GM21526 (cell line): ENCODE data around the gene FCAR.
"Not testable (repeated sequence)": the region's sequence is repeated elsewhere in the genome, so short reads cannot be mapped to it uniquely, and the experiment has no call there.

Experiments
- ATAC-seq: cut with Tn5 transposase; IDR thresholded peaks from one replicate; pipeline ENCODE4 v1.9.1; 2021; ENCODE audit warnings: moderate library complexity; ENCODE audit not compliant: unreplicated experiment, low FRiP score

The FCAR gene

GRCh38 chr19:54893406-54893805 is 19.4 kb downstream of the FCAR start:
- no peak for ATAC-seq

DNA sequence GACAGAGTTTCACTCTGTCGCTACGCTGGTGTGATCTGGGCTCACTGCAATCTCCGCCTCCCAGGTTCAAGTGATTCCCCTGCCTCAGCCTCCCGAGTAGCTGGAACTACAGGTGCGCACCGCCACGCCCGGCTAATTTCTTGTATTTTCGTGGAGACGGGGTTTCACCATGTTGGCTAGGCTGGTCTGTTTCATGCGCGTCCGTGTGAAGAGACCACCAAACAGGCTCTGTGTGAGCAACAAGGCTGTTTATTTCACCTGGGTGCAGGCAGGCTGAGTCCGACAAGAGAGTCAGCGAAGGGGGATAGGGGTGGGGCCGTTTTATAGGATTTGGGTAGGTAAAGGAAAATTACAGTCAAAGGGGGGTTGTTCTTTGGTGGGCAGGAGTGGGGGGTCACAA is 20.1 kb downstream of the FCAR start:
- not testable (repeated sequence) for ATAC-seq

- ATAC-seq, result no peak
Observed at GRCh38 chr19:54896036-54896435, 22.0 kb downstream of the FCAR start.

DNA sequence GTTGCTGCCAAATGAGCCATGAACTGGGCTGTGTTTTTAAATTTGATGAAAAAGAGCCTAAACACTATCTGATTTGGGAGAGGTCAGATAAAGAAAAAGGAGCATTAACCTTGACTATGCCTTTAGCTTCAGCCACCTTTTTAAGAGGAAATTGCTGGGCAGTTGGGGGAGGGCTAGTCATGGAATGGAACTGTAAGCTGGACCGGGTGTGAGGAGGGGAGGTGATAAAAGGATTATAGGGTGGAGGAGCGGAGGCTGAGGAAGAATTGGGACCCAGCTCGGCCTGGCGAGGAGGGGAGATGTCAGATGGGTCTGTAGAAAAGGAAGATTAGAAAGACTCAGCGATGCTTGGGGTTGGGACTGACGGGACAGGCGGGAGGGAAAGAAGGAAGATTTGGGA is 24.6 kb downstream of the FCAR start:
- not testable (repeated sequence) for ATAC-seq

GRCh38 chr19:54899646-54900045 is 25.6 kb downstream of the FCAR start:
- ATAC-seq, result not testable (repeated sequence)

DNA sequence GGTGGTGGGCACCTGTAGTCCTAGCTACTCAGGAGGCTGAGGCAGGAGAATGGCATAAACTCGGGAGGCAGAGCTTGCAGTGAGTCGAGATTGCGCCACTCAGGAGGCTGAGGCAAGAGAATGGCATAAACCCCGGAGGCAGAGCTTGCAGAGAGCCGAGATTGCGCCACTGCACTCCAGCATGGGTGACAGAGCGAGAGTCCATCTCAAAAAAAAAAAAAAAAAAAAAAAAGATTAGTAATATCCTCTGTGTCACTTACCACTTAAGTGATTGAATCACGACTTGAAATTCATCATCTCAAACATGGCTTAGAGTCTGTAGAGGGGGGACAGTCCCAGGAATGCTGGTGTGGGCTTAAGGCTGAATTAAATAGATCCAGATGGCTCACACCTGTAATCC is 27.1 kb downstream of the FCAR start:
- ATAC-seq, result not testable (repeated sequence)

DNA sequence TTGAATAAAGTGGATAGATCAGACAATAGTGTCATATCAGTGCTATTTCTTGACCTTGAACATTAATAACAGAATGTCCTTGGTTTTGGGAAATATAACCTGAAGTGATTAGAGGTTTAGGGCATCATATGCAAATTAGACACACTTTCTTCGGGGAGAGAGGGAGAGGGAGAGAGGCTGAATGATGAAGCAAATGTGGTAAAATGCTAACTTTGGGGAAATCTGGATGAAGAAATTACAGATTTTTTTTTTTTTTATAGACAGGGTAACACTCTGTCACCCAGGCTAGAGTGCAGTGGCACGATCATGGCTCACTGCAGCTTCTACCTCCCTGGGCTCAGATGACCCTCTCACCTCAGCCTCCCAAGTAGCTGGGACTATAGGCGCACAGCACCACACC is 28.0 kb downstream of the FCAR start:
- no peak for ATAC-seq

DNA sequence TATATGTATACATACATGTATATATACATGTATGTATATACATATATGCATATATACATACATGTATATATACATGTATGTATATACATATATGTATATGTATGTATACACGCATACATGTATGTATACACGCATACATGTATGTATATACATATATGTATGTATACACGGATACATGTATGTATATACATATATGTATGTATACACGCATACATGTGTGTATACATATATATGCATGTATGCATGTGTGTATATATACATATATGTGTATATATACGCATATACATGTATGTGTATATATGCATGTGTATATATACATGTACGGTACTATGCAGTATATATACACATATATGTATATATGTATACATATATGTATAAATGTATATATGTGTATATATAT is 29.3 kb downstream of the FCAR start:
- no peak for ATAC-seq

- ATAC-seq, result not testable (repeated sequence)
Observed at GRCh38 chr19:54904261-54904660, 30.2 kb downstream of the FCAR start.

DNA sequence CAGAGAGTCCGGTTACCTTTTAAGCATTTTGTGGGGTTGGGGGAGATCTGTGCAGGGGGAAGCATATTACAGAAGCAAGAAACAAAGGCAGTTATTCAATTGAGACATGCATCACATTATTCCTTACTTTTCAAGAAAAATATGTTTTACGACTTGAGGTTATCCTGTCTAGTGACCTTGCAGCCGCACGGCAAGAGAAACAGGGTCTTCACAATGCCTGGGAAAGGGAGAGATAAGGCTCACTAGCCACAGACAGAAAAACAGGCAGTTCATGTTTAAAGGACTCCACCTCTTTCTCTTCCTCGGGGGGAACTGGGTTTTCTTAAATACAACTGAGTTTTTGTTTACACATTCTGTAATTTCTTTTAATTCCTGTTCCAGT is 31.4 kb downstream of the FCAR start:
- ATAC-seq, result no peak

GRCh38 chr19:54905803-54906511 is 31.9 kb downstream of the FCAR start, which contains the start of gene NCR1:
NCR1 (plus strand) TSS chr19:54906148; CDS start chr19:54906188, 40 bp downstream.
- ATAC-seq, result no peak

GRCh38 chr19:54906819-54907218 is 32.8 kb downstream of the FCAR start:
- no peak for ATAC-seq

DNA sequence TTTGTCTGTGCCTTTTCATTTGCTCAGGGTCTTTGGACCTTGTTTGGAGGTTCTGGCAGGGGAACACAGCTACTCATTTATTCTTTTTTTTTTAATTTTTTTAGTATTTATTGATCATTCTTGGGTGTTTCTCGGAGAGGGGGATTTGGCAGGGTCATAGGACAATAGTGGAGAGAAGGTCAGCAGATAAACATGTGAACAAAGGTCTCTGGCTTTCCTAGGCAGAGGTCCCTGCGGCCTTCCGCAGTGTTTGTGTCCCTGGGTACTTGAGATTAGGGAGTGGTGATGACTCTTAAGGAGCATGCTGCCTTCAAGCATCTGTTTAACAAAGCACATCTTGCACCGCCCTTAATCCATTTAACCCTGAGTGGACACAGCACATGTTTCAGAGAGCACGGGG is 33.9 kb downstream of the FCAR start:
- ATAC-seq, result not testable (repeated sequence)

GRCh38 chr19:54916822-54917221 is 42.8 kb downstream of the FCAR start:
- ATAC-seq, result no peak

DNA sequence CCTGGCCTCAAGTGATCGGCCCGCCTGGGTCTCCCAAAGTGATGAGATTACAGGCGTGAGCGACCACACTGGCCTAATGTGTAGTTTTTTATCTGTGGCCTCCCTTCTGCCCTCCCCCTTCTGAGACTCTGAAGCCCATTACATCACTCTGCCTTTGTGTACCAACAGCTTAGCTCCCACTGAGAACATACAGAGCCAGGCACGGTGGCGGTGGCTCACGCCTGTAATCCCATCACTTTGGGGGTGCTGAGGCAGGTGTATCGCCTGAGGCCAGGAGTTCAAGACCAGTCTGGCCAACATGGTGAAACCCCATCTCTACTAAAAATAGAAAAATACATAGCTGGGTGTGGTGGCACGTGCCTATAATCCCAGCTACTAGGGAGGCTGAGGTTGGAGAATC is 44.5 kb downstream of the FCAR start:
- ATAC-seq, result no peak

DNA sequence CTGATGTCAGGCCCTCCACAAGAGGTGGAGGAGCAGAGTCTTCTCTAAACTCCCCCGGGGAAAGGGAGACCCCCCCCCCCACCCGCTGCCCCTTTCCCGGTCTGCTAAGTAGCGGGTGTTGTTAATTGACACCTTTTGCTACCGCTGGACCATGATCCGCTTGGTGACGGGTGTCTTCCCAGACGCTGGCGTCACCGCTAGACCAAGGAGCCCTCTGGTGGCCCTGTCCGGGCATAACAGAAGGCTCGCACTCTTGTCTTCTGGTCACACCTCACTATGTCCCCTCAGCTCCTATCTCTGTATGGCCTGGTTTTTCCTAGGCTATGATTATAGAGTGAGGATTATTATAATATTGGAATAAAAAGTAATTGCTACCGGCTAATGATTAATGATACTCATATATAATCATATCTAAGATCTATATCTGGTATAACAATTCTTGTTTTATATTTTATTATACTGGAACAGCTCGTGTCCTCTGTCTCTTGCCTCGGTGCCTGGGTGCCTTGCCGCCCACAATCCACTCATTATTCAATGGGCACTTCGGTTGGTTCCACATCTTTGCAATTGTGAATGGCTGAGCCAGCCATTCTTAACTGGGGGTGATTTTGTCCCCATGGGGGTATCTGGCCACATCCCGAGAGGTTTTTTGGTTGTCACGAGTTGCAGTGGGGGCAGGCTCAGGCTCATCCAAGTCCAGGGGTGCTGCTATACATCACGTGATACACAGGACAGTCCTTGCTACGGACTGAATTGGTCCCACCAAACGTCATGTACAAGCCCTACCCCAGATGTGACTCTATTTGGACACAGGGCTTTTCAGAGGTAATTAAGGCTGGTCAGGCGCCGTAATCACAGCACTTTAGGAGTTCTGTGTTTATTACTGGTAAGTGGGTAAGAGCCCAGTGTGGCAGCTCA is 45.9 kb downstream of the FCAR start:
- ATAC-seq, result not testable (repeated sequence)

- ATAC-seq, result no peak
Observed at GRCh38 chr19:54921082-54921481, 47.0 kb downstream of the FCAR start.

- no peak for ATAC-seq
Observed at GRCh38 chr19:54923276-54923675, 49.2 kb downstream of the FCAR start.

DNA sequence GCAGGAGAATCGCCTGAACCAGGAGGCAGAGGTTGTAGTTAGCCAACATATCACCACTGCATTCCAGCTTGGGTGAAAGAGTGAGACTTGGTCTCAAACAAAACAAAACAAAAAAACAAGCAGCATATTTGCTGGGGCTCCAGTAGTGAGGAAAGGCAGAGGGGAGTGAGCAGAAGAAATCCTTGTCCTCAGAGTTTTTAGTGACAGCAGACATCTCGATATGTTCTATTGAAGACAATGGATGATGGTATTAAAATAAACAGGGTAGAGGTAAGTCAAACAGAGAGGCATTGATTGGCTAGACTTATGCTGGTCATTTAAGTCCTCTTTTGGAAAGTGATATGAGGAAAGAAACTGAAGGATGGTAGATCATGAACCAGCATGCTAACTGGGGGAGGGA is 54.3 kb downstream of the FCAR start:
- no peak for ATAC-seq

GRCh38 chr19:54937926-54938325 is 63.9 kb downstream of the FCAR start:
- no peak for ATAC-seq

GRCh38 chr19:54938906-54939305 is 64.9 kb downstream of the FCAR start:
- ATAC-seq, result no peak

DNA sequence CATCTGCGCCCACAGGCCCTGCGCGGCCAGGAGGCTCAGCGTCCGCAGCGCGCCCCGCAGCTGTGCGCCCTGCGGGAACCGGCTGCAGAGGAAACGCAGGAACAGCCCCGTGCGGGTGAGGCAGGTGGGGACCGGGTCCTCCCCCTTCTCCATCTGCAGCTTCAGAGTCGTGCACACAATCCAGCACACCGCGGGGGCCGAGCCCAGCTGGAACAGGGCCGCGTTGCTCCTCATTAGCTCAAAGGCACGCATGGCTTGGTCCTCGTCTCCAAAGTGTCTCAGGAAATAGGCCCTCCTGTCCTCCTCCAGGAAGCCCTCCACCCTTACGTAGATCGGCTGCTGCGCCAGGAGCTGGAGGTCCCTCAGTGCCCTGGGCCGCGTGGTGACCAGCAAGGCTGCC is 65.5 kb downstream of the FCAR start:
- ATAC-seq, result not testable (repeated sequence)
